GM18873 (cell line): ENCODE data around the gene ACSL1.

Experiments used
- ATAC-seq: cut with Tn5 transposase; IDR thresholded peaks from one replicate; pipeline ENCODE4 v1.9.1; 2021; ENCODE audit warnings: mild to moderate bottlenecking, moderate library complexity, moderate number of reproducible peaks; ENCODE audit not compliant: unreplicated experiment, low FRiP score

The ACSL1 gene, protein sequence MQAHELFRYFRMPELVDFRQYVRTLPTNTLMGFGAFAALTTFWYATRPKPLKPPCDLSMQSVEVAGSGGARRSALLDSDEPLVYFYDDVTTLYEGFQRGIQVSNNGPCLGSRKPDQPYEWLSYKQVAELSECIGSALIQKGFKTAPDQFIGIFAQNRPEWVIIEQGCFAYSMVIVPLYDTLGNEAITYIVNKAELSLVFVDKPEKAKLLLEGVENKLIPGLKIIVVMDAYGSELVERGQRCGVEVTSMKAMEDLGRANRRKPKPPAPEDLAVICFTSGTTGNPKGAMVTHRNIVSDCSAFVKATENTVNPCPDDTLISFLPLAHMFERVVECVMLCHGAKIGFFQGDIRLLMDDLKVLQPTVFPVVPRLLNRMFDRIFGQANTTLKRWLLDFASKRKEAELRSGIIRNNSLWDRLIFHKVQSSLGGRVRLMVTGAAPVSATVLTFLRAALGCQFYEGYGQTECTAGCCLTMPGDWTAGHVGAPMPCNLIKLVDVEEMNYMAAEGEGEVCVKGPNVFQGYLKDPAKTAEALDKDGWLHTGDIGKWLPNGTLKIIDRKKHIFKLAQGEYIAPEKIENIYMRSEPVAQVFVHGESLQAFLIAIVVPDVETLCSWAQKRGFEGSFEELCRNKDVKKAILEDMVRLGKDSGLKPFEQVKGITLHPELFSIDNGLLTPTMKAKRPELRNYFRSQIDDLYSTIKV

GRCh38 chr4:184825896-184826690 lies at the start of gene ACSL1:
Gene ACSL1, minus strand, starts transcription at chr4:184825968. Its CDS starts 22,454 bp downstream, at chr4:184803514.
- ATAC-seq = peak; percentile 48

GRCh38 chr4:184873054-184873453 lies 47.3 kb upstream of the ACSL1 start:
- no peak for ATAC-seq

DNA sequence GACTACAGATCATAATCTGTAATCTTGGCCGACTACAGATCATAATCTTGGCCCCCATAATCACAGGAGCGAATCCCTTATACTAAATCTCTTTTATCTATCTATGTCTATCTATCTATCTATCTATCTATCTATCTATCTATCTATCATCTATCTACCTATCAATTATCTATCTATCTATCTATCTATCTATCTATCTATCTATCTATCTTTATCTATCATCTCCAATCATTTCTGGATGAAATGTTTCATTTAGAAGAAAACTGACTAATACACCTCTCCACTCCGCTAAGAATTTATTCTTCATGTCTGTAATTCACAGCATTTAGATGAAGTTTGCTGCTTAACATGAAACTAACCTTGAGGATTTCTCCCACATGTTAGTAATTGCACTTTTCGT lies 45.0 kb upstream of the ACSL1 start:
- ATAC-seq = no peak

GRCh38 chr4:184868623-184869022 lies 42.9 kb upstream of the ACSL1 start:
- no peak for ATAC-seq

DNA sequence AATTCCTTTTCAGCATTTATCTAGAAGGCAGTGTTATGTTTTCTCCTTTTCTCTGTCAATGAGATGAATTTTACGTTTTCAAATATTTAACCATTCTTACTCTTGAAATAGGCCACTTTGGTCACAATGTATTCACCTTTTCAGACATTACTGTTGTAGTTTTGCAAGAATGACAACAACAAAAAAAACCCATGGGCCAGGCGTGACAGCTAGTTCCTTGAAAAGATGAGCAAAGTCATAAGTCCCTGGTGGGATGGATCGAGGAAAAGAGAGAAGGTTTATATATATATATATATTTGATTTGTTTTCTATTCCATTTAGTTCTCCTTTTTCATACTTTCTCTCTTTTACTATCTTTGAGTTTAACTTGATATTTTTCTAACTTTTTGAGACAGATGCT lies 38.1 kb upstream of the ACSL1 start:
- no peak for ATAC-seq

GRCh38 chr4:184861047-184861446 lies 35.3 kb upstream of the ACSL1 start:
- no peak for ATAC-seq

- ATAC-seq = peak; percentile 67
Observed at GRCh38 chr4:184860018-184860779, 34.4 kb upstream of the ACSL1 start.

GRCh38 chr4:184857441-184858121 lies 31.8 kb upstream of the ACSL1 start:
- ATAC-seq = no peak

DNA sequence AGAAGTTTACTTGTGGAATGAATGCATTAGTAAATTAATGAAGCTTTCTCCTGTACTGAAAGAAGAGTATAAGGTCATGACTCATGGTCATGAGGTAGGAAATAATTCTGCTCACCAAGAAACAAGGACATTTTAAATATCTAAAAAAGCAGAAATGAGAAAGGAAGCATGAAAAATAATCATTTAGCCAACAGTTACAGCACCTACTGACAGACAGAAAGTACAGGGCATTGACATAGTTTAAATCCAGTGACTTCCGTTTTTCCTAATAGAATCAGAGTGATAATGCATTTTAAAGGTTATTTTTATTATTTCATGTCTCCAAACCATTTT lies 30.5 kb upstream of the ACSL1 start:
- no peak for ATAC-seq

DNA sequence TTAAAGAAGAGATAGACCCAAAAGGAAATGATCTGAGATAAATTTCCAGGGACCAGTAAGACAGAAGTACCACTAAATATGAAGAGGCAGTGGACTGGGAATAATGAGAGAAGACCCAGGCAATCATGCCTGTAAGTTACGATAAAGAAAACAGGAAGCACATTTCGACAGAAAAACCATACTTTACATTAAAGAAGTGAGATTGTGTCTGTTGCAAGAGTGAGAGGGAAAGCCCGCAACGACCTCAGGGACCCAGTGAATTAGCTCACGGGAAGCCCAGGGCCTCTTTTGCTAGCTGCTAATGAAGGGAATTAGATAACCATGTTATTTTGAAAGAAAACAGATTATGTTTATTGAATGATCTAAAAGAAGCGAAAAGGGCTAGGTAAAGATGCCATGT lies 28.9 kb upstream of the ACSL1 start:
- ATAC-seq = no peak

GRCh38 chr4:184853436-184853835 lies 27.7 kb upstream of the ACSL1 start:
- no peak for ATAC-seq

- no peak for ATAC-seq
Observed at GRCh38 chr4:184851886-184852285, 26.1 kb upstream of the ACSL1 start.

GRCh38 chr4:184851200-184851541 lies 25.4 kb upstream of the ACSL1 start:
- ATAC-seq = peak; percentile 64

DNA sequence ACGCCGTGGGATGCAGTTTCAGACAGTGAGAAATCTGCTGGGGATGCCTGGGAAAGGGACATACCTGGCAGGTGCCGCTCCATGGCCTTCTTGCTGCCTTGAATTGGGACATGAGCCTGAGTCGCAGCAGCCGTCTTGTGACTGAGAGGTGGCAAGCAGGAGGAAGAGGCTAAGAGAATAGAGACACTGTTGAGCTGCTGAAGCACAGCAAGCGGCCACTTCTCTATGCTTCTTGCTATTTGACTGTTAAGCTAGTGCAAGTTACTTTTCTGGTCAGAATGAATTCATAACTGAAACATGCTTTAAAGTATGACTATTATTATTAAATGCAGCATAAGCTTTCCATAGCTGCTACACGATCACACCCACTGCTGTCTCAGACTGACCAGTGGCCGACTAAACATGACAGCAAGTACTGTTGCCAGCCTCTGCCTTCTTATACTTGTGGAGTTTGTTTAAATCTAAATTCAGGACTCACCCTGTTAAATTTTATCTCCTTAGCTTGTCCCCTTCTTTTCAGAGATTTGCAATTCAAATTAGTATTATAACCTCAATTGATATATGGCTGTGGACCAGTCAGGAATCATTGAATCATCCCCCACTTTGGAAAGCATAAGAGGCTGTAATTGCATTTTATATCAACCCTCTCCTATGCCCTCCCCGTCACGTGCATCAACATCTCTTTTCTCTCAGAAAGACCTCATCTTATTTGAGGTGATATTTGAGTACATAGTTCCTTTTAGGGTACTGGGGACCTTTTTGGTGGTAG lies 24.8 kb upstream of the ACSL1 start:
- peak; percentile 32 for ATAC-seq

DNA sequence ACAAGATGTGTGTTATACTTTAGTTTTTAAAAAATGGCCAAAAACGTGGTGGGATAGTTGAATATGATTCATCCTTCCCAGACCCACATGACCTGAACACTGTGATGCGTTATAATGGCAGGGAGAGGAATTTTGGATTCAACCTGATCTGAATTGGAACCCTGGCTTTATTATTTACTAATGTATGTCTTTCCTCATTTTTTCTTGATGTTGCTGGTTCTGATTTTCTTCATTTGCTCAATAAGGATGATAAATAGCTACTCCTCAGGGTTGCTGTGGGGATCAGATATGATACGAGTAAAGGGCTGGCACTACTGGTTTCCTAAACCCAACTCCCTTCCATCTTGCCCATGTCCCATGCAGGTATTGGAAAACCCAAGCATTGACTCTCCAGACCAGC lies 24.2 kb upstream of the ACSL1 start:
- no peak for ATAC-seq

DNA sequence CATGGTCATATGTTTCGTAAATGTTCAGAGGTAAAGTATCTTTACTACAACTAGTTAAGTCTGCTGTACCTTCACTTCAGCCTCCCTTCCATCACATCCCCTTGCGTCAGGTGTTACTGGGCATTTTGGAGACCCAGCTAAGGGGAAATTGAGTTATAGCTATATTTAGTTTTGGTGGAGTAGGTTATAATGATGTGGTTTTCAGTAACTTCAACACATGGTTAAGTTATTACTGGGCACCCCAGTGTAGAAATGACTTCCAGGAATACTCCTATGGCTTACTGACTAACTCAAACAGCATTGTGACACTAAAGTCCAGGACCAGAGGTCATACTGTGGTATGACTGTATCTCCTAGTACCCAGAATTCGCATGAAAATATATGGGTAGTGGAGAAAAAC lies 23.4 kb upstream of the ACSL1 start:
- peak; percentile 49 for ATAC-seq

DNA sequence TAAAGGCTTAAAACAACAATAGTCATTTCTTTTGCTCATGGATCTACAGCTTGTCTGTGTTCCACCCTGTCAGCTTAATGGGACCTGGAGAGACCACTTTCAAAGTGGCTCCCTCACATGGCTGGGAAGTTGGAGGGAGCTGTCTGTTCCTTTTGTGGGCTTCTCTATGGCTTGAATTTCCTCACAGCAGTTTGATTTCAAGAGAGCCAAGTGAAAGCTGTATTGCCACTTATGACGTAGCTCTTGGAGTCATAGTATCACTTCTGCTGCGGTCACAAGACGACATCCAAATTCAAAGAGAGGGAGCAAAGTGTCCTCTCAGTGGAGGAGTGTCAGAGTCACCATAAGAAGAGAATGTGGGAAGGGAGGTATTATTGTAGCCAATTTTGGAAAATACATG lies 22.7 kb upstream of the ACSL1 start:
- no peak for ATAC-seq

GRCh38 chr4:184846531-184846930 lies 20.8 kb upstream of the ACSL1 start:
- ATAC-seq = no peak

DNA sequence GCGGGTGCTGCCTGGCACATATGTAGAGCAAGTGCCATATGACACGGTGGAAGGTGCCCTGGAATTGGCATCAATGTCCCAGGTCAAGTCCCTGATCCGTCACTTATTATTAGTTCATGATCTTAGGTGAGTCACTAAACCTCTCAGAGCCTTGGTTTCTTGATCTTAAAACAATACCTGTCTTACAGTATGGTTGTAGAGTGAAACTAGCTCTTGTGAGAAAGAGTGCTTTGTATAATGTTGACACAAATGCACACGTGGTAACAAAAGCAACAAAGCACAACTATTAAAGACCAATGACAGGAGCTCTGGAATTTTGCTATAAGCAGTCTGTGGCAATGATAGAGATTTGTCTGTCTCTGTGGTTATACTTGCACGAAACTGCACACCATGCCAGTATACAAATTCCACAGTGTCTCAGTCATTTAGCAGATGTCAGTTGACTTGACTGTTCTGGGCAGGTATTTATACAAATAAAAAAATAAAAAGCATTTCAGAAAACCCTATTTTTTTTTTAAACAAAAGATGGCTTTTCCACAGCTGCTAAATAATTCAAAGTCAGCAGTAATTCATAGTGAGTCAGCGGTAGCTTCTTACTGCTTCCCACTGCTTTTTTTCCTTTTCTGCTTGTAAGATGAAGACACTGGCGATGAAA lies 19.7 kb upstream of the ACSL1 start:
- ATAC-seq = no peak
